Testis (tissue), 3 donors: ENCODE measurements around the gene ST8SIA3. TPM values are rescaled to one million over a fixed set of nuclear protein-coding genes. Genes with fewer than 3 reads are reported as not detected.

Source experiments
- DNase-seq: peaks from one replicate; pipeline ENCODE4 v3.0.0-alpha.2; 2019
- H3K27ac ChIP-seq, 2 donors: fragments of 200-600 bp; sonication (generic); one replicate each; pipeline ENCODE4 v1.5.1; 2019
- H3K27me3 ChIP-seq: fragments of 200-600 bp; sonication (generic); one replicate; pipeline ENCODE4 v1.5.1; 2019
- H3K36me3 ChIP-seq: fragments of 200-600 bp; sonication (generic); one replicate; pipeline ENCODE4 v1.5.1; 2017; ENCODE audit warnings: low read depth; ENCODE audit errors: missing control alignments
- H3K4me1 ChIP-seq: fragments of 200-600 bp; sonication (generic); one replicate; pipeline ENCODE4 v1.5.1; 2019
- H3K4me3 ChIP-seq, 2 donors: fragments of 200-600 bp; sonication (generic); one replicate each; pipeline ENCODE4 v1.5.1; 2017 to 2019
- H3K9me3 ChIP-seq: fragments of 200-600 bp; sonication (generic); one replicate; pipeline ENCODE4 v1.5.1; 2017
- CTCF ChIP-seq, 3 experiments: fragments of 450-650 bp in 2 of 3; fragments of 200-600 bp in 1 of 3; sonication (generic) in 1 of 3; IDR thresholded peaks; one replicate each; pipeline ENCODE4 v1.5.1; 2016 to 2019; ENCODE audit warnings: antibody characterized with exemption in 3 of 3, mild to moderate bottlenecking in 2 of 3, moderate library complexity in 1 of 3
- POLR2A ChIP-seq: fragments of 450-650 bp; IDR thresholded peaks from one replicate; pipeline ENCODE4 v1.6.1; 2017; ENCODE audit warnings: antibody characterized with exemption, mild to moderate bottlenecking, moderate library complexity
- WGBS, 2 donors: methylation state at CpG; one replicate each; pipeline ENCODE4 v1.1.5; 2018; 5-methylcytosine and 5-hydroxymethylcytosine counted together
- intact Hi-C: fragments of 100-400 bp; cut with DNase I; formaldehyde crosslinking; loops from one replicate; pipeline ENCODE4 v1.15.1; 2023; ENCODE audit warnings: low total_unique reads
- polyA plus RNA-seq: library from polyadenylated mRNA; stranded (reverse); fragments of 350-450 nt; fragmentation: Illumina TruSeq; extraction: RNeasy Lipid Tissue Mini Kit (QIAGEN cat#74804); gene quantifications from one replicate; pipeline ENCODE4 v1.2.3, GENCODE V29; 2014; ENCODE audit warnings: low read depth, low replicate concordance; ENCODE audit not compliant: insufficient read depth
- total RNA-seq, 2 donors: library from RNA; depleted of rRNA; stranded (reverse); fragments of >200 nt; gene quantifications; one replicate each; pipeline ENCODE4 v1.2.3, GENCODE V29; 2016

Gene ST8SIA3
- total and polyA plus RNA-seq, 3 donors from 2014 or later: 0.93 to 2.5 (median 1.6) TPM

DNA sequence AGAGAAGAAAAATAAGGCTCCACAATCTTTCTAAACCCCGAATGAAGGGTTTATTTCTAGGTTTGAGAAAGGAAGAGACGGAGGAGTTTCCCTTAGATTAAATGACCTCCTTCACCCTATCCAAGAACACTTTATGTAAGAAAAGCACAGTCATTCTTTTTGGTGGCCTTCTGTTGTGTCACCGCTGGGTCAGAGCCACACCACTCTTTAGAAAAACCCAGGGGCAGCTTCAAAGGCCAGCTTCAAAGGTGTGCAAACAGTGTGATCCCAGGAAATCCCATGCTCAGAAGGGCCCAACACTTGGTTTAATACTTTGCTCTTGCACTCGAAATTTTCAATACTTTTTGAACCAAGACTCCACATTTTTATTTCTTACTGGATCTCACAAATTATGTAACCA, 7.1 kb downstream of the ST8SIA3 start:
- Histone ChIP-seq H3K36me3 (no peaks in the 10 kb centered on the region), H3K4me3 (no peak overlapping the region), H3K9me3 (no peaks in the 10 kb centered on the region), H3K27ac (no peak overlapping the region), H3K4me1 (no peaks in the 10 kb centered on the region), H3K27me3 (no peaks in the 10 kb centered on the region)
- no peak for DNase-seq
- intact Hi-C loops: no loop called here
- 59 to 65% methylated on average over 4 of the region's 4 CpGs for WGBS, 2 donors
- TF ChIP-seq POLR2A (no peak), CTCF (IDR thresholded peaks at IDR 0.05) (no peak)

- intact Hi-C loops: no loop called here
- TF ChIP-seq POLR2A: no peak
- no peak for TF ChIP-seq CTCF (IDR thresholded peaks at IDR 0.05)
- Histone ChIP-seq H3K36me3 (no peaks in the 10 kb centered on the region), H3K9me3 (no peaks in the 10 kb centered on the region), H3K4me3 (no peak overlapping the region), H3K4me1 (no peaks in the 10 kb centered on the region), H3K27me3 (no peaks in the 10 kb centered on the region), H3K27ac (no peak overlapping the region)
- no peak for DNase-seq
Observed at GRCh38 chr18:57362714-57363113, 10.4 kb downstream of the ST8SIA3 start.

DNA sequence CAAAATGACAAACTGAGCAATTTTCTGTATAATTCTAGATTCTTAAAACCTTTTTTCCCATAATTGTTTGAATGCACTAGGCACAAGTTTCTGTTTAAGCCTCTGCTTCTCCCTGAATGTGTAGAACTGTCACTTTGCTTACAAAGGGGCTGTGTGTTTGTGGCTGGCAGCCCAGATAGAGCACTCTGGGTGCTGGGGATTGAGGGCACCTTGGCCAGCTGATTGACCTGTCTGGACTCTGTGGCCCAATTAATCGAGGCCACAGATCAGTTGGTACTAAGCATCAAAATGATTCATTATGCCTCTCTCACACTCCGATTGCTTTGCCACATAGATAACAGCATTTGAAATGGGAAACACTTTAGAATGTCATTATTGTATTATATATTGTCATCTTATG, 12.1 kb downstream of the ST8SIA3 start:
- TF ChIP-seq CTCF (IDR thresholded peaks at IDR 0.05): no peak
- no peak for TF ChIP-seq POLR2A
- 81 to 96% methylated on average over 2 of the region's 2 CpGs for WGBS, 2 donors

GRCh38 chr18:57366528-57367081, 14.2 kb downstream of the ST8SIA3 start:
- H3K36me3 ChIP-seq: no peaks in the 10 kb centered on the region
- 58 to 85% methylated on average over 2 of the region's 2 CpGs for WGBS, 2 donors
- H3K27ac ChIP-seq: no peak overlapping the region
- DNase-seq: no peak
- no peaks in the 10 kb centered on the region for H3K27me3 ChIP-seq
- H3K4me3 ChIP-seq: no peak overlapping the region
- no peaks in the 10 kb centered on the region for H3K9me3 ChIP-seq
- intact Hi-C loops: no loop called here
- TF ChIP-seq POLR2A (no peak), CTCF (IDR thresholded peaks at IDR 0.05) (no peak)
- H3K4me1 ChIP-seq: no peaks in the 10 kb centered on the region

More for the DNA sequence above, 12.1 kb downstream of the ST8SIA3 start:
- no peaks in the 10 kb centered on the region for H3K36me3 ChIP-seq
- H3K4me1 ChIP-seq: no peaks in the 10 kb centered on the region
- no peak for DNase-seq
- intact Hi-C loops: no loop called here
- no peak overlapping the region for H3K4me3 ChIP-seq
- no peak overlapping the region for H3K27ac ChIP-seq
- H3K9me3 ChIP-seq: no peaks in the 10 kb centered on the region
- no peaks in the 10 kb centered on the region for H3K27me3 ChIP-seq

DNA sequence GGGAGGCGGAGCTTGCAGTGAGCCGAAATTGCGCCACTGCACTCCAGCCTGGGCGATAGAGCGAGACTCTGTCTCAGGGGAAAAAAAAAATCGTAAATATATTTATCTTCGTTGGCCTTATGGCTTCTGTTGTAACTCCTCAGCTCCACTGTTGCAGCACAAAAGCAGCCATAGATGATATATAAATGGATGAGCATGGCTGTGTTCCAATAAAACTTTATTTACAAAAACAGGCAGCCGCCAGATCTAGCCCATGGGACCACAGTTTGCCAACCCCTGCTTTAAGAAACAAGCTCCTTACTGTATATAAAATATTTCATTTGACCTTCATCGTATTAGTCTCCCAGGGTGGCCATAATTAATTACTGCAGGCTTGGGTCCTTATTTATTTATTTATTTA, 20.1 kb downstream of the ST8SIA3 start:
- WGBS, 2 donors: 47 to 76% methylated on average over 9 of the region's 9 CpGs
- Histone ChIP-seq H3K27ac (no peak overlapping the region), H3K4me1 (no peaks in the 10 kb centered on the region), H3K36me3 (no peaks in the 10 kb centered on the region), H3K27me3 (no peaks in the 10 kb centered on the region), H3K4me3 (peak overlapping the region in 1 of 2 donors; percentile 30), H3K9me3 (no peaks in the 10 kb centered on the region)
- intact Hi-C loops: no loop called here
- TF ChIP-seq POLR2A: no peak
- TF ChIP-seq CTCF (IDR thresholded peaks at IDR 0.05): no peak
- DNase-seq: no peak
